ENCODE data around the gene PPP1CC. TPM values are rescaled to one million over a fixed set of nuclear protein-coding genes. Genes with fewer than 3 reads are reported as not detected.

The PPP1CC gene
- total RNA-seq, 6 experiments from 2014 or later, result 95.2 to 140 (median 134) TPM

DNA sequence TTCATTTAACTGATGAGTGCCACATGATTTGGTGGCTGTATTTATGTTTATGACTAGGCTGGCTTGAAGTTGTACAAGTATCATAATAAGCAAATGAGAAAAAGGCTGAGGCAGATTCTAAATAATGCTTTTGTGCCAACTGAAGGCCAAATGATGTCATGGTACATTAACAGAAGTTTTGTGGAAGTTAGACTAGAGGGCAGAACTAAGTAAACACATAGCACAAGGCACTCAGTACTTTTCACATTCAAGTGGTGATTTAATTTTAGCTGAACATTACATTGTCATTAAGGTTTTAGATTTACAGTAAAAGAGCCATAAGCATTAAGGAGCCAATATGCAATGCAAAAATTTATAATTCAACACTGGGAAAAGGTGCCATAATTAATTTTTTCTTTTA is 21.1 kb downstream of the PPP1CC start:
- H3K9me3 Mint-ChIP-seq, result no peaks in the 10 kb centered on the region
- no peak for DNase-seq
- H3K27ac Mint-ChIP-seq, result no peak overlapping the region
- TF ChIP-seq CTCF (IDR thresholded peaks at IDR 0.05), result no peak
- H3K36me3 Mint-ChIP-seq (ENCODE audit: low read depth), result peaks cover 71% of the 10 kb centered on the region
- H3K27me3 Mint-ChIP-seq (ENCODE audit: insufficient read depth), result no peaks in the 10 kb centered on the region
- no peak overlapping the region for H3K4me3 Mint-ChIP-seq
- H3K4me1 Mint-ChIP-seq (ENCODE audit: low read depth), result no peaks in the 10 kb centered on the region

GRCh38 chr12:110720516-110720915 is 22.2 kb downstream of the PPP1CC start:
- TF ChIP-seq CTCF (IDR thresholded peaks at IDR 0.05), result no peak
- peaks cover 66% of the 10 kb centered on the region for H3K36me3 Mint-ChIP-seq (ENCODE audit: low read depth)
- H3K4me1 Mint-ChIP-seq (ENCODE audit: low read depth), result no peaks in the 10 kb centered on the region

GRCh38 chr12:110718222-110718908 is 24.3 kb downstream of the PPP1CC start:
- H3K36me3 Mint-ChIP-seq (ENCODE audit: low read depth), result peaks cover 58% of the 10 kb centered on the region
- H3K27me3 Mint-ChIP-seq (ENCODE audit: insufficient read depth), result no peaks in the 10 kb centered on the region
- H3K4me1 Mint-ChIP-seq (ENCODE audit: low read depth), result no peaks in the 10 kb centered on the region
- no peak overlapping the region for H3K27ac Mint-ChIP-seq
- H3K4me3 Mint-ChIP-seq, result no peak overlapping the region
- H3K9me3 Mint-ChIP-seq, result no peaks in the 10 kb centered on the region
- TF ChIP-seq CTCF (IDR thresholded peaks at IDR 0.05), result no peak
- DNase-seq, result no peak

More at GRCh38 chr12:110720516-110720915, 22.2 kb downstream of the PPP1CC start:
- no peak for DNase-seq
- Mint-ChIP-seq H3K27me3 (ENCODE audit: insufficient read depth) (no peaks in the 10 kb centered on the region), H3K4me3 (no peak overlapping the region), H3K9me3 (no peaks in the 10 kb centered on the region), H3K27ac (no peak overlapping the region)

DNA sequence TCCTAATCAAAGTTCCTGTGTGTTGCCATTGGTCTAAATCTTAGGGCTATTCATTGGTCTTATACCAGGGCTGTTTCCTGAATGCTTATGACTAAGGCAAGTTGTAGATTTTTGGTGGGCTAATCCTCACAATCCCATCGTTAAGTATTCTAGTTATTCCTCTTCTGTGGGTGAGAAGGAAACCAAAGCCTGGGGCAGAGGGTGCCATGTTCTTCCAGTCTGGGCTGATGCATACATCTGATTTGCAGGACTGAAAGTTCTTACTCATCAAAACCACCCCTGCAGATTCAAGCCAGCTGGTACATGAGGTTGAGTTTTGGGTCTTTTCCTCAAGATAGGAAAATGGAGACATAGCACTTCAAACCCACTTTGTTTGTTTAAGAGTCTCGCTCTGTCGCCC is 25.7 kb downstream of the PPP1CC start:
- no peak overlapping the region for H3K4me3 Mint-ChIP-seq
- peaks cover 52% of the 10 kb centered on the region for H3K36me3 Mint-ChIP-seq (ENCODE audit: low read depth)
- H3K27ac Mint-ChIP-seq, result no peak overlapping the region
- no peak for DNase-seq
- no peak for TF ChIP-seq CTCF (IDR thresholded peaks at IDR 0.05)
- no peaks in the 10 kb centered on the region for H3K27me3 Mint-ChIP-seq (ENCODE audit: insufficient read depth)
- H3K9me3 Mint-ChIP-seq, result no peaks in the 10 kb centered on the region
- no peaks in the 10 kb centered on the region for H3K4me1 Mint-ChIP-seq (ENCODE audit: low read depth)

DNA sequence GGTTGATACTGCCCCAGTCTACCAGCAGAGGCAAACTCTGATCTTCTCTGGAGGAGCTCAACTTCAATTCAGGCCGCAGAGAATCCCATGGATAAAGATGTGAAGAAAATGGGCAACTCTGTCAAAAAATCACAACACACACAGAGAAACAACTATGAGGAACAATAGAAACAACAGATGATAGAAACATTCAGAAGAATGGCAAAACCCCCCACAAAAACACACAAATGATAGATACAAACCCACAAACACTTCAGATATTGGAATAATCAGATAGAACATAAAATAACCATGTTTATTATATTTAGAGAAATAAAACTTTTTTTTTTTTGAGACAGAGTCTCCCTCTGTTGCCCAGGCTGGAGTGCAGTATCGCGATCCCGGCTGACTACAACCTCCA is 33.8 kb downstream of the PPP1CC start:
- Mint-ChIP-seq H3K36me3 (ENCODE audit: low read depth) (no peaks in the 10 kb centered on the region; the same call in 1 of the 2 replicates), H3K9me3 (no peaks in the 10 kb centered on the region), H3K4me1 (ENCODE audit: low read depth) (no peaks in the 10 kb centered on the region), H3K27ac (no peak overlapping the region), H3K27me3 (ENCODE audit: insufficient read depth) (peaks cover 3% of the 10 kb centered on the region; the same call in 1 of the 2 replicates), H3K4me3 (no peak overlapping the region)
- no peak for DNase-seq
- TF ChIP-seq CTCF (IDR thresholded peaks at IDR 0.05), result no peak
